Measurements from ENCODE around the gene SLC24A3. TPM values are rescaled to one million over a fixed set of nuclear protein-coding genes. Genes with fewer than 3 reads are reported as not detected.

The SLC24A3 gene
- polyA plus RNA-seq, 1 experiment, result 1.7 TPM

DNA sequence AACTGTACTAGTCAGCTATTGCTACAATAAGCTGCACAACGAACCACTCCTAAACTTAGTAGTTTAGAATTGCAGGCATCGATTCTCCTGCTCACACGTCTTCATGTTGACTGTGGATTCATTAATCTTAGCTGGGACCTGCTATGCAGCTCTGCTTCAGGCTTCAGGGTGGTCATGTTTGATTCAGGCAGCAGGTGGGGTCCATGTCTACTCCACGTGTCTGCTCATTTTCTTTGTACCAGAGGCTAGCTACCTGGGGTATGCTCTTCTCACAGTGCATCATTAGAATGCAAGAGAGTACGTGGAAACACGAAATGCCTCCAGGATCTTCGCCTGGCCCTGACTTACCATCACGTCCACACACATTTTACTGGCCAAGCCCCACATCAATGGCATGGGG is 481.1 kb downstream of the SLC24A3 start:
- POLR2A ChIA-PET, result no interaction called here
- Histone ChIP-seq H3K27me3 (ENCODE audit: control insufficient read depth, insufficient read depth, low read length) (no peaks in the 10 kb centered on the region), H3K4me3 (ENCODE audit: low read depth, low read length) (no peak overlapping the region), H3K36me3 (ENCODE audit: control insufficient read depth, insufficient read depth, low read length) (no peaks in the 10 kb centered on the region)
- CTCF ChIA-PET, result interaction anchor here (0.8 to 3.3 kb wide), 17 partner anchors 8 to 322 kb away, joined by 3 to 13 read pairs (median 4); no protein-coding TSS in a partner anchor
- no peak for DNase-seq (ENCODE audit: low read depth)
- TF ChIP-seq CTCF (IDR thresholded peaks at IDR 0.05; ENCODE audit: insufficient read depth, low read depth, low read length), result no peak

DNA sequence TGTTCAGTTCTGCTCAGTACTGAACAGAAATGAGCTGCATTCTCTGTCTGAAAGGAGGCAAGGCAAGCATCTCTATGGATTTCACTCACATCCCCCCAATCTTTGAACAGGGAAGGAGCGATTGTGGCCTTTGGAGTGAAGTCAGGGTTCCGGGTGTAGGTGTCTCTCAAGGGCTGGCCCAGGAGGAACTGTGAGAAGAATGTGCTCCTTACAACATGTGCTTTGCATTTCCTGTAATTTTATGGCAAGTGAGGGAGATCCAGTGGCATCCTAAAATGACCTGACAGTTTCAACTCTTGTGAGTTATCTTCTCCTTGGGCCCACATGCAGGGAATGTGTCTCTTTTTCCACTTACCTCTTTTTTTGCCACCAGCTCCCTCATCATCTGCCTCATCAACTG is 482.6 kb downstream of the SLC24A3 start:
- no peak for TF ChIP-seq CTCF (IDR thresholded peaks at IDR 0.05; ENCODE audit: insufficient read depth, low read depth, low read length)
- H3K27me3 ChIP-seq (ENCODE audit: control insufficient read depth, insufficient read depth, low read length), result no peaks in the 10 kb centered on the region
- POLR2A ChIA-PET, result no interaction called here
- DNase-seq (ENCODE audit: low read depth), result no peak
- CTCF ChIA-PET, result interaction anchor here (0.6 to 3.3 kb wide), 4 partner anchors 9 to 300 kb away, joined by 3 to 11 read pairs (median 6); no protein-coding TSS in a partner anchor
- no peak overlapping the region for H3K4me3 ChIP-seq (ENCODE audit: low read depth, low read length)
- no peaks in the 10 kb centered on the region for H3K36me3 ChIP-seq (ENCODE audit: control insufficient read depth, insufficient read depth, low read length)

- H3K4me3 ChIP-seq (ENCODE audit: low read depth, low read length), result no peak overlapping the region
- no peaks in the 10 kb centered on the region for H3K27me3 ChIP-seq (ENCODE audit: control insufficient read depth, insufficient read depth, low read length)
- ChIA-PET CTCF (no interaction called here), POLR2A (no interaction called here)
- no peaks in the 10 kb centered on the region for H3K36me3 ChIP-seq (ENCODE audit: control insufficient read depth, insufficient read depth, low read length)
- TF ChIP-seq CTCF (IDR thresholded peaks at IDR 0.05; ENCODE audit: insufficient read depth, low read depth, low read length), result no peak
- DNase-seq (ENCODE audit: low read depth), result no peak
Measured at GRCh38 chr20:19696620-19697019, 484.2 kb downstream of the SLC24A3 start.

GRCh38 chr20:19697415-19697814 is 485.0 kb downstream of the SLC24A3 start:
- TF ChIP-seq CTCF (IDR thresholded peaks at IDR 0.05; ENCODE audit: insufficient read depth, low read depth, low read length), result no peak
- no peak for DNase-seq (ENCODE audit: low read depth)
- H3K27me3 ChIP-seq (ENCODE audit: control insufficient read depth, insufficient read depth, low read length), result no peaks in the 10 kb centered on the region
- no peak overlapping the region for H3K4me3 ChIP-seq (ENCODE audit: low read depth, low read length)
- POLR2A ChIA-PET, result no interaction called here
- no peaks in the 10 kb centered on the region for H3K36me3 ChIP-seq (ENCODE audit: control insufficient read depth, insufficient read depth, low read length)
- CTCF ChIA-PET, result no interaction called here

GRCh38 chr20:19699180-19699971 is 486.9 kb downstream of the SLC24A3 start:
- no peak overlapping the region for H3K4me3 ChIP-seq (ENCODE audit: low read depth, low read length)
- no peaks in the 10 kb centered on the region for H3K36me3 ChIP-seq (ENCODE audit: control insufficient read depth, insufficient read depth, low read length)
- ChIA-PET POLR2A (no interaction called here), CTCF (no interaction called here)
- TF ChIP-seq CTCF (IDR thresholded peaks at IDR 0.05; ENCODE audit: insufficient read depth, low read depth, low read length), result no peak
- no peaks in the 10 kb centered on the region for H3K27me3 ChIP-seq (ENCODE audit: control insufficient read depth, insufficient read depth, low read length)
- no peak for DNase-seq (ENCODE audit: low read depth)

Data from BJ (cell line).